ENCODE measurements around the gene FOXP3.

The FOXP3 gene

GRCh38 chrX:49273181-49273727 lies 8.7 kb upstream of the FOXP3 start:
- peak; percentile 78 for DNase-seq

GRCh38 chrX:49272421-49272820 lies 7.9 kb upstream of the FOXP3 start:
- peak; percentile 47 for DNase-seq

- DNase-seq: no peak
Measured at GRCh38 chrX:49271341-49271740, 6.8 kb upstream of the FOXP3 start.

GRCh38 chrX:49270249-49270921 lies 5.9 kb upstream of the FOXP3 start:
- no peak for DNase-seq

- no peak for DNase-seq
Measured at GRCh38 chrX:49269767-49270248, 5.3 kb upstream of the FOXP3 start, which contains the start of gene PPP1R3F. Gene PPP1R3F, plus strand, starts transcription at chrX:49269793. Its CDS starts 77 bp downstream, at chrX:49269870.

DNA sequence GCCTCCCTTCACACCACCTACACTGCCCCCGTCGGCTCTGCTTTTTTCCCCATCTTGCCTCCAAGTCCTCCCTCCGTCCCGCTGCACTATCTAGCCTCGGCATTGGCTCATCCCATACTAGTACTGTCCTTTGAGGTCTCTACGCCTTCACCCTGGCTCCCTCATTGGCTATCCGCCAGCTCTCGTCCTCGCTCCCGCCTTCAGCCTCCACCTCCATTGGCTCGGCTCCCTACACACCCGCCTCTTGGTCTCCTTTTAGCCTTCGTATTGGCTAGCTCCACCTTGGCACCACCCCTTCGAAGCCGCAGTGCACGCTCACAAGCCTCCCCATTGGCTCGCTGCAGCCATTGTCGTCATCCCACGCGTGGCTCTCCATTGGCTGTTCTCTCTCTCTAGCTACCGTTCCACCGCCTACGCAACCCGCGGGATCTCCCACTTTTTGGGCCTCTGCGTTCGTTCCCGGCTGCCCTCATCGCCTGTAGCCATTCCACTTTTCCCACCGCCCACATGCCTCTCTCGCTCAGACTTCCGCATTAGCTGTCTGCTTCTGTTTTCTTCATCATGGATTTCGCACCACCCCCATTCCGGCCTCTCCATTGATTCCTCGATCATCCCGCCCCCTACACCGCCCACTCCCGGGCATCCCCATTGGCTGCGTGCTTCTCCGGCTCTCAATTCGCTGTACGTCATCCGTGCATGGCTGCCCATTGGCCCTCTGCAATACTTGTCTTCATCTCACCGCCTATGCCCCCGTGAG lies 4.7 kb upstream of the FOXP3 start:
- peak; percentile 98 for DNase-seq

- DNase-seq: no peak
Measured at GRCh38 chrX:49268702-49269009, 4.1 kb upstream of the FOXP3 start.

DNA sequence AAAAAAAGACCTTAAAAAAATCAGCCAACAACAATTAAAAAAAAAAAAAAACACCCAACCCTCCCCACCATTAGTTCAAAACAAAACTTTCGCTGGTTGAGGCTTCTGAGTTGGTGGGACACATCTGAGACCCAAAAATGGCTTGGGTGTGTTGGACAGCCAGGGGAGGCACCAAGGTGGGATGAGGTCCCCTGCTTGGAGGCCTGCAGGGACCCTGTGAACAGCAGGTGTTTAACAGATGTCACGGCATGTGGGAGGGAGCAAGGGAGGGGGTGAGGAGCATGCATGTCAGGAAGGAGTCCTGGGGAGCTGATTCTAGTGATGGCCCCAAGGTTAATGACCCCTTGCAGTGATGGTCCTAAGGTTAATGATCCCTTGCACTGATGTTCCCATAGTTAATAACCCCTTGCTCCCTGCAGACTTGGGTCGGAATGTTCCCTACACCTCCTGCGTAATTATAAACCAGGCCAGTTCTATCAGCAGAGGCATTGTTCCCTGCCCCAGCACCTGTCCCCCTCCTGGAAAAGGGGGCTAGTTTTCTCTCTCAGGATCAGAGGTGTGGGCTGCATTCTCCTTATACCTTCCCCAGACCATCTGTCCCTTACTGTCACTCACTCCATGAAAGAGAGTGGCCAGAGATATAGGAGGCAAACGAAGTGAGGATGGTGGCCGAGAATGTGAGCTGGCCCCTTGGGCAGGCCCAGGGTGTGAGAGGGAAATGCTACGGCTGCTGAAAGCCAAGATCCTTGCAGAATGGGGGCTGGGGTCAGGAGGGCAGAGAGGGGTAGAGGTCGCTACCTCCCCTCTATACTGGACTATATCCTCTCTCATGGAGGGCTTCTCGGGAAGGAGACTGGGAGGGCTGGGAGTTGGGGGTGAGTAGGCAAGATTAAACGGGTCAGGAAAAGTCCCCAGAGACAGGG lies 2.3 kb upstream of the FOXP3 start:
- DNase-seq: no peak

DNA sequence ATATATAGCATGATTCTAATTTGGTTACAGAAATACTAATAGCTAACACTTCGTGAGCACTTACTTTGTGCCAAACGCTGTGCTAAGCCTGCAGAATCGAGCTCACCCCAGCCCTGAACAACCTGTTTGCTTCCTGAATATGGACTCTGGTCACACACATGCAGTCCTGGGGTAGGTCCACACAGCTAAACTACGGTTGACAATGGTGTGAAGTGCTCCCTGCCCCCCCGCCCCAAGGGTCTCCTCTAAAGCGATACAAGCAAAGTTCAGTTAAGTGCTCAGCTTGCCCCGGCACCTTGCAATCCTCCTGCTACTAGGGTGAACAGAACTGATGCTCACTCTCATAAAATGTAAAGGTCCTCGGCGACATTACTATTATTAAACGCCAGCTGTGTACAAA lies 879 bp downstream of the FOXP3 start:
- no peak for DNase-seq

GRCh38 chrX:49262603-49263002 lies 1.9 kb downstream of the FOXP3 start:
- no peak for DNase-seq

DNA sequence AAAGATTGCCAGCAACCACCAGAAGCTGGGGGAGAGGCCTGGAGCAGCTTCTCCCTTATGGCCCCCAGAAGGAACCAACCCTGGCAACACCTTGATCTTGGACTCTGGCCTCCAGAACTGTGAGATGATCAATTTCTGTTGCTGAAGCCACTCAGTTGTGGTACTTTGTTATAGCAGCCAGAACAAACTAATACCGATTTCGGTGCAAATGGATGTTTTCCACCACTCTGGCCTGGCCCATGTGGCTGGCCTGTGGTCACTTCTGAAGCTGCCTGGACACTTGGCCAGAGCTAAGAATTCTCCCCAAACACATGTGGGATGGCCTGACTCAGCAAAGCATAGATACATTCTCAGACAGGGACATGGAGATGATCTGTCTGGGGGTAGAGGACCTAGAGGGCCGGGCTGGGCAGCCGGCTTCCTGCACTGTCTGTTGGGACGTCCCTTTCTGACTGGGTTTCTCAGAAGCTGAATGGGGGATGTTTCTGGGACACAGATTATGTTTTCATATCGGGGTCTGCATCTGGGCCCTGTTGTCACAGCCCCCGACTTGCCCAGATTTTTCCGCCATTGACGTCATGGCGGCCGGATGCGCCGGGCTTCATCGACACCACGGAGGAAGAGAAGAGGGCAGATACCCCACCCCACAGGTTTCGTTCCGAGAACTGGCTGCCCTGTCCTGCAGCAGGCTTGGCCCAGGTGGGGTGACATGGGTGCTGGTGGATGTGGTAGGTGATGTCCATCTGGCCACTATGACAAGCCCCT lies 4.1 kb downstream of the FOXP3 start:
- DNase-seq: no peak

GRCh38 chrX:49258749-49259124 lies 5.8 kb downstream of the FOXP3 start:
- no peak for DNase-seq

GRCh38 chrX:49257846-49258748 lies 6.4 kb downstream of the FOXP3 start:
- DNase-seq: peak; percentile 34

- no peak for DNase-seq
Measured at GRCh38 chrX:49257074-49257790, 7.3 kb downstream of the FOXP3 start.

DNA sequence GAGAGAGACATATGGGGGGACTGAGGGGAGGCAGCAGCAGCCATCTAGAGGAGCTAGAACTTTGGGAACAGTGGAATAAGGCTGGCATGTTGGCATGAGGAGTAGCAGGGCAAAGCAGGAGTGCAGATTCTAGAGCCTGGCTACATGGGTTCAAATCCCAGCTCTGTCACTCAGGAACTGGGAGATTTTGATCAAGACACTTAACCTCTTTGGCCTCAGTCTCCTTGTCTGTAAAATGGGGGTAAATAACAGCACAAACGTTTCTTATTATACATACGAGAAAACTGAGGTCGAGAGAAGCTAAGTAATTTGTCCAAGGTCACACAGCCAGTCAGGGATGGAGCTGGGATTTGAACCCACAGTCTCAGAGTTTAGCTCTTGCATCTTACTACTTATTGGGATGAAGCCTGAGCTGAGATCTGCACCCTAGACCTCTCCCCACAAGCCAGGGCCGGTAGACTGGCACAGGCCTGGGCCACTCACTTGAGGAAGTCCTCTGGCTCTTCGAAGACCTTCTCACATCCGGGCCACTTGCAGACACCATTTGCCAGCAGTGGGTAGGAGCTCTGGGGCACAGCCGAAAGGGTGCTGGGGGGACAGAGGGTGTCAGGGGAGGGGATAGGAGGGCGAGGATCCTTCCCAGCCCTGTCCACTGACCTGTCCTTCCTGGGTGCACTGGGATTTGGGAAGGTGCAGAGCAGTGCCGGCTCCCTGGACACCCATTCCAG lies 8.1 kb downstream of the FOXP3 start:
- no peak for DNase-seq

DNA sequence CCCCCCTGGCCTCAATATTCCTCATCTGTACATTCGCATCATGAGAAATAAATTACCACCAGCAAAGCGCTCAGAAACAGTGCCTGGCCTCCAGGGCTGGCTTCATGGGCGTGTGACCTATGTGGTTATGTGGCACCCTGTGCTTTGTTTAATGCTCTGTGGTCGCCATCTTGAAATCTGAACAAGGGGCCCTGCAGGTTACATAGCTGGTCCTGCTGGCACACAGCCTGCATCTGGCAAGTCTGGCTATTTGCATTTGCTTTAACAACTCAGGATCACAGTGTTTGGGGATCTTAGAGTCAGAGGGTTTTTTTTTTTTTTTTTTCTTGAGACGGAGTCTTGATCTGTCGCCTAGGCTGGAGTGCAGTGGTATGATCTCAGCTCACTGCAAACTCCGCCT lies 9.9 kb downstream of the FOXP3 start:
- no peak for DNase-seq

- DNase-seq: no peak
Measured at GRCh38 chrX:49251325-49251724, 13.2 kb downstream of the FOXP3 start.

DNA sequence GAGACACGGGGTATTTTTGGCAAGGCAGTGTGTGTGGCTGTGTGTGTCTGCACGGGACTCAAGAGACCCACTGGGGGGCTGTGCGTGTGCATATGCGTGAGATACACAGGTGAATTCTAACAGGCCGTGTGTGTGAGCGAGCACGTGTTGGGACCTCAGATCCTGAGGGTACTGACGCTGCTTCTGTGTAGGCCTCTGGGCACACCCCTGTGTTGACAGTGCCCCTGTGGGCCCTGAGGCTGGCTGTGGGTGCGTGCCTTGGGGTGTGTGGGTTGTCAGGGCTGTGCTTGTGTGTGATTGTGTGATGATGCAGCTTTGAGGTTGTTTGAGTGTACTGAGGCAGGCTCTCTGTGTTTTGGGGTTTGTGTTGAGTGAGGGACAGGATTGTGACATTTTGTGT lies 13.9 kb downstream of the FOXP3 start:
- DNase-seq: no peak

GRCh38 chrX:49250066-49250465 lies 14.4 kb downstream of the FOXP3 start:
- no peak for DNase-seq

- no peak for DNase-seq
Measured at GRCh38 chrX:49249616-49250015, 14.9 kb downstream of the FOXP3 start.
